ENCODE measurements around the gene PPP6R1.

Gene PPP6R1

DNA sequence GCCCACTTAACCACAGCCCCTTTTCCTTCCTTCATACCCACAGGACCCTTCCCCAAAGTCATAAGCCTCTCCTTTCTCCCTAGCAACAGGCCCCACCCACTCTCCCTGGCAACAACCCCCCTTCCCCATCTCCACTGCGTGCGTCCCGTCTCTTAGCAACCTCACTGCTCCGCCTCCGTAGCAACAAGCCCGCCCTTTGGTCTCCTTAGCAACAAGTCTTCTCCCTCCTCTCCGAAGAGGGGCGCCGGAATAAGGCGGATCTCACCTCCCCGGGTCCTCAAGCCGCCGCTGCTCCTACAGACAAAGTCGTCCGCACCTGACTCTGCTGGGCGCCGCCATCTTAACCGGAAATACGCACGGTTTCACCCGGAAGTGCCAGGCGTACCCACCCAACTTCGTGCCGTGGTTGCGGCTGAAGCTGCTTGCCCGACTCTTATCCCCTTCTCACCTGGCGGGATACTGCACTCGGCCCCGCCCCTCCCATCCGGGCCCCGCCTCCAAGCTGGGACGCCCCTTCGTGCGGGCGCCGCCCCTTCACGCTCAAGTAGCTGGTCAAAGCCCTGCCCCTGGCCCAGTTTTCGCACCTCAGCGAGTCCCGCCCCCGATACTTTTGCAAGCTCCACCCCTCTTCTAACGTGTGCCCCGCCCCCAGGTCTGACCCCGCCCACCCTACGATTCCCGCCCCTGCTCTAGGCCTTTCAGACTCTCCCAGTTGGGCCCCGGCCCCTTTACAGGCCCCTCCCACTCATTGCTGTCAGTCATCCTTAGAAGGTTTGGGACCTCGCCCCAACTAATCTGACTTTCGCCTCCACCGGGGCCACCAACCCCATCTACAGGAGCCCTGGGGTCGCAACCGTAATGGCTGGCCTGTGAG, 21.2 kb upstream of the PPP6R1 start, which contains the start of gene HSPBP1:
TSS of gene HSPBP1 (minus strand) at position 341 of the 874 bp plus-strand sequence. CDS start 502 bp downstream, outside the sequence.
- peak; percentile 93 for DNase-seq (ENCODE audit: low read depth in 2 of 2)

DNA sequence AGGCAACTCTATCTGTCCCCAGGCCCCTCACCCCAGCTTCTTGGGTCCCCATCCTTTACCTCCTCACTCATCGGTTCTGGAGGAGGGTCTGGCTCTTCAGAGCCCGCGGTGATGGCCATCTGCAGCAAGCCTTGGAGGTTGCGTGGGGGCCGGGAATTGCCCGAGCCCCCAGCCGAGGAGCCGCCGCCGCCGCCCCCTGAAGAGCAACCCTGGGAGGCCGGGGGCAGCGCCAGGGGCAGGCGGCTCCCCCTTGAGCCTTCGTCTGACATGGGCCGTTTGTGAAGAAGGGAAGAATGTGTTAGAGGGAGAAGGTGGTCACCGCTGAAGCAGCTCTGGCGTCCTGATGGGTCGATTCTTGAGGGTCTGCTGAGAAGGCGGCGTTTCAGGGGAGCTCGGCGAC, 20.5 kb upstream of the PPP6R1 start:
- DNase-seq (ENCODE audit: low read depth in 2 of 2): no peak

DNA sequence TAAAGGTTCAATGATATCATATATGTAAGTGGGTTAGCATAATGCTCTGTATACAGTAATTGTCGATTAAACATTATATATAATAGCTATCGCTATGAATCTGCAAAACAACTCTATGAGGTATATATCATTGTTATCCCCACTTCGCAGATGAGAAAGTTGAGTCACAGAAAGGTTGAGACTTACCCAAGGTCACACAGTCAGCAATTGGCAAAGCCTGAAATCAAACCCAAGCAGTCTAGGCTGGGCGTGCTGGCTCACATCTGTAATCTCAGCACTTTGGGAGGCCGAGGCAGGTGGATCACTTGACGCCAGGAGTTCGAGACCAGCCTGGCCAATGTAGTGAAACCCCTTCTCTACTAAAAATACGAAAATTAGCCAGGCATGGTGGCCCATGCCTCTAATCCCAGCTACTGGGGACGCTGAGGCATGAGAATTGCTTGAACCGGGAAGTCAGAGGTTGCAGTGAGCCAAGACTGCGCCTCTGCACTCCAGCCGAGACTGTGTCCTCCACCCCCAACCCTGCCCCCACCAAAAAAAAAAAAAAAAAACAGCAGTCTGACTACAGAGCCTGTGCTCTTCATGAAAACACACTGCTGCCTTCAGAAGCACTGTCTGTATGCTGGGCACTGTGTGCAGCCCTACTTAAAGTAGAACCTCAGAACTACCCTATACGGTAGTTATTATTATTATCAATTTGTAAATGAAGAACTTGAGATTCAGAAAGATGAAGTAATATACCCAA, 19.7 kb upstream of the PPP6R1 start:
- no peak for DNase-seq (ENCODE audit: low read depth in 2 of 2)

DNA sequence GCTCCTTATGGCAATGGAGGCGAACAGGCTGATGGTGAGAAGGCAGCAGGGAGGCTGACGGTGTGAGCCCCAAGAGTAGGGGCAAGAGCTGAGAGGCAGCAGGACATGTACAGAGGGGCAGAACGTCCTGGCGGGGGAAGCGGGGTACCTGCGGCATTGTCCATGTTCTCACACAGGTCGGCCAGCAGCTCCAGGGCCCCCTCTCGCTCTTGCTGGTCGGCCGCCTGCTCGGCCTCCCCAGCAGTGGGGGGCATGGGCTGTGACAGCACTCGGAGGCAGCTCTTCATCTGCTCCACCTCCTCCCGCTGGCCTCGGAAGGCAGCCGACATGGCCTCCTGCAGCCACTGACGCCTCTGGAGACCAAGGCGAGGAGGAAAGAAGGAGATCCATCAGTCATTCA, 18.7 kb upstream of the PPP6R1 start:
- no peak for DNase-seq (ENCODE audit: low read depth in 2 of 2)

DNA sequence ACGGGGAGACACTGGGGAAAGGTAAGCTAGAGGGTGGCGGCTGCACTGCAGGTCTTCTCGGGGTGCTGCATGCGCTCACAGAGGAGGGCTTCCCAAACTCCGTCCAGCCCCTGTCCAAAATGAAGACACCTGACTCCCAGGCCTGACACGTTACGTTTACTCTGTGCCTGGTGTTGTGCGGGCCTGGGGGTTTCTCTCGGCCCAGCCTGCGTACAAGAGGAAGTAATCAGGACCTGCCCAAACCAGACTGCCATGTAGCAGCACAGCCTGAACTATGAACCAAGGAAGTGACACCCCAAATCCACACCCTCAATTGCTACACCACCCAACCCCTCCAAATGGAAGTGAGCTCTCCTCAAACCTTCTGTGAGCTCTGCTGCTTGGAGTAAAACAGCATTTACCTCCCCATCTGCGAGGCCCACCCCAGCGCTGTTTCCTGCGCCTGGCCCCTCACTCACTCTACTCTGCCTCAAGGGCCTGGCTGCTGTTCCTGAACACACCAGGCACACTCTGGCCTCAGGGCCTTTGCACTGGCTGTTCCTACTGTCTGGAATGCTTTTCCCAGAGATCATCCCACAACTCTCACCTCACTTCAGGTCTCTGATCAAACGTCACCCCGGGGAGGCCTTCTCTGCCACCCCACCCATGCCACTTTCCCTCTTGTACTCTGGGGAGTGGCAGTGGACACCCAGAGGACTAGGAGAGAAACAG, 18.1 kb upstream of the PPP6R1 start:
- DNase-seq (ENCODE audit: low read depth in 2 of 2): no peak

DNA sequence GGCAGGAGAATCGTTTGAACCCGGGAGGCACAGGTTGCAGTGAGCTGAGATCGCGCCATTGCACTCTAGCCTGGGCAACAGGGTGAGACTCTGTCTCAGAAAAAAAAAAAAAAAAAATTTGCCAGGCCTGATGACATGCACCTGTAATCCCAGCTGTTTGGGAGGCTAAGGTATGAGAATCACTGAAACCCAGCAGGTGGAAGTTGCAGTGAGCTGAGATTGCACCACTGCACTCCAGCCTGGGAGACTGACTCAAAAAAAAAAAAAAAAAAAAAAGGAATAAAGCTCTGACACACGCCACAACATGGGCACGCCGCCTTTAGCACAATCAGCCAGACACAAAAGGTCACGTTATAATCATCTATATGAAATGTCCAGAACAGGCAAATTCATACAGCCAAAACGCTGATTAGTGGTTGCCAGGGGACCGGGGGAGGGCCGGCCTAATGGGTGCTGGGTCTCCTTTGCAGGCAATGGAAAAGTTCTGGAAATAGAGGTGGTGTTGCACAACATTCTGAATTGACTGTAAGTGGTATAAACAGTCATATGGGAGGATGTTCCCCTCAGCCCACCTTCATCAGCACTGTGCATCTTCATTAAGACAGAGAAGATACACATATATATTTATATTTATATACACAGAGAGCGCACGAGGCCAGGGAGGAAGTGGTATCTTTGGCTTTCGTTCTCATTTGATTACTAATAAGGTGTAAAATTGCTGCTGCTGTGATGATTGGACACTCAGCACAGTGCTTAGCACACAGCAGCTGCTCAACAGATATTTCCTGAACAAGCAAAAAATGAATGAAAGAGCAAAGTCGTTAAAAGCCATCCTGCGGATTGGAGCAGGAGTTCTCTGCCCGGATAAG, 17.3 kb upstream of the PPP6R1 start:
- no peak for DNase-seq (ENCODE audit: low read depth in 2 of 2)

DNA sequence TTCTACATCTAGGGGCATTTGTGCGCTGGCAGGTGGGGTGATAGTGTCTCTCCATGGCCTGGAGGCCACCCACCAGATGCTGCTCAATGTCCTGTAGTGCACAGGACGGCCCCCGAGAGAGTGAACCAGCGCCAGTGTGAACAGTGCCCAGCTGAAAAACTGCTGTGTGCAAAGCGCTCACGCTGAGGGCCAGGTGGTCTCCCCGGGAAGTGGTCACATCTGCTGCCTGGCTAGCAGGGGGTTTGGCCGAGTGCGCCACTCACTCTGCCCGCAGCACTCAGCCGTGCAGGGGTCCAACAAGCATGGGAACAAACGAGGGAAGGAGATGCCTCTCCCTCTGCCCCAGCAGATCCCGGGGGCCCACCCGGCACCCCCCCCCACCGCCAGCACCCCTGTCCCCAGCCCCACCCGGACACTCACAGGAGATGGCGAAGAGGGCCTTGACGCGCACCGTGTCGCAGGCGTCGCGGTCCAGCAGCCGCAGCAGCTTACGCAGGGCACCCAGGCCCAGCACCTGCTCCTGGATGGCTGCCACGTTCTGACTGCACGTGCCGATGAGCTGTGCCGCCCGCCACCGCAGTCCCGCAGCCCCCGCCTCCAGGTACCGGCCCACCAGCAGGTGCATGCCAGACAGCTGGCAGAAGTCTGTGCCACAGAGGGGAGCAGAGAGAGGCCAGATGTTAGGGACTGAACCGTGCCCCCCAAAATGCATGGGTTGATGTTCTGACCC, 15.3 kb upstream of the PPP6R1 start:
- DNase-seq (ENCODE audit: low read depth in 2 of 2): no peak

DNA sequence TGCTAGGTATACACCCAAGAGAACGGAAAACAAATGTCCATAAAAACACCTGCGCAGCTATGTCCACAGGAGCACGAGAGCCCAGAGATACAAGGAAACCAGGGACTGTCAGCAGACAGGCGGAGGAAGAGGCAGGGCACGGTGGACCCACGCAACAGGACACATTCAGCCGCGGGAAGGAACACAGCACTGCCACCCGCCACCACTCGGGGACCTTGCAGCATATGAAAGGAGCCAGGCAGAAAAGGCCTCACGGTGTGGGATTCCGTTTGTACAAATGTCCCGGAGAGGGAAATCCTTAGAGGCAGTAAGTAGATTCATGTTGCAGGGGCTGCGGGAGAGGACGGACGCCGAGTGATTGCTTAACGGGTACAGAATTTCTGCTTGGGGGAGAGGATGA, 13.3 kb upstream of the PPP6R1 start:
- DNase-seq (ENCODE audit: low read depth in 2 of 2): no peak

DNA sequence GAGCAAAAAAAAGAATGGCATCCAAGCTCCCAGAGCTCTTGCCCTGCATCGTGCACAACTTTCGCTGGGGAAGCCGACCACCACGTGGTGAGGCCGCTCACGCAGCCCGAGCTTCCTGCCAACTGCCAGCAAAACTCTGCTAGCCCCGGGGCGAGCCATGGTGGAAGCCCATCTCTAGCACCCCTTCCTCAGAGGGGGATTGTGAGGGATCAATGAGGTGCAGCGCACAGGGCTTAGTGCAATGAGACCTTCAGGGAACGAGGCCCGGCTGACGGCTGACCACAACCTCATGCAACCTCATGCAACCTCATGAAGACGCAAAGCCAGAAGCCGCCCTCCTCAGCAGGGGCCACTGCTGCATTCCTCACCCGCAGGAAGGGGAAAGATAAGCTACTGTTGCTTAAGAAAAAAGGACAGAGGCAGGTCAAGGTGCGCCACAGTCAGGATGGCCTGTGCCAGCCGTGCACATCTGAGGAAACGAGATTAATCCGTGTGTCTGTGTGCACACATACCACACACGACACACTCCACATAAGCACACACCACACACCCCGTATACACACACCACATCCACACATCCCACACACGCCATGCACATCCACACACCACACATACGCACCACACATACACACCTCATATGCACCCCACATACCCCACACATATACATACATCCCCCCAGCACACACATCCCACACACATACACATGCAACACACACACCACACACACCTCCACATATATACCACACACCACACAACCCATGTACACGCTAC, 11.5 kb upstream of the PPP6R1 start:
- DNase-seq (ENCODE audit: low read depth in 2 of 2): no peak

DNA sequence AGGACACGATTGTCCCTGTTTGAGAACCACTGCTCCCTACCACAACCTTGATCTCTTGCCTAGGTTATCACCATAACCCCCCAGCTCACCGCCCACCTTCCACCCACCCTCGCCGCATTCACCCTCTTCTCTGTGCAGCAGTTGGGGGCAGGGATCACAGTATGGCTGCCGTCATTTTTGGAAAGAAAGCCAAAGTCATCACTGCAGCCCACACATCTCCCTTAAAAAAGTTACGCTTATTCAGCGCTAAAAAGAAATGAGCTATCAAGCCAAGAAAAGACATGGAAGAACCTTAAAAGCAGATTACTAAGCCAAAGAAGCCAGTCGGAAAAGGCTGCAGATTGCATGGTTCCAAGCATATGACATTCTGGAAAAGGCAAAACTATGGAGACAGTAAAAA, 10.5 kb upstream of the PPP6R1 start:
- no peak for DNase-seq (ENCODE audit: low read depth in 2 of 2)

DNA sequence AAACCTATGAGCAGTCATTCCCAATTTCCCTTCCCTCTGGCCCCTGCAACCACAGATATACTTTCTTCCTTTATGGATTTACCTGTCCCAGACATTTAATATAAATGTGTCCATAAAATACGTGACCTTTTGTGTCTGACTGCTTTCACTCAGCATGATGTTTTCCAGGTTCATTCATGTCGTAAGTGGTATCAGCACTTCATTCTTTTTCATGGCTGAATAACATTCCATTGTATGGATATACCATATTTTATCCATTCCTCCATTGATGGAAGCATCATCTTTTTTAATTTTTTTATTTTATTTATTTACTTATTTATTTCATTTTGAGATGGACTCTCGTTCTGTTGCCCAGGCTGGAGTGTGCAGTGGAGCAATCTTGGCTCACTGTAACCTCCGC, 8.0 kb upstream of the PPP6R1 start:
- no peak for DNase-seq (ENCODE audit: low read depth in 2 of 2)

DNA sequence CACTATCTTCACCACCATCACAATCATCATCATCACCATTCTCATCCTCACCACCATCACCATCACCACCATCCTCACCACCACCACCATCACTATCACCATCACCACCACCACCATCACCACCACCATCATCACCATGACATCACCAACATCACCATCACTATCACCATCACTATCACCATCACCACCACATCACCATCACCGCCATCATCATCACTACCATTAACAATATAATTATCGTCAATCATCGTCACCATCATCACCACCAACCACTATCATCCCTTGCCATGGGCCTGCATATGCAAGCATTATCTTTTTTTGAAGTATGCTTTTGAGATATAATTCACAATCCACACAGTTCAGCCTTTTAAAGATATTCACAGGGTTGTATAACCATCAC, 7.6 kb upstream of the PPP6R1 start:
- no peak for DNase-seq (ENCODE audit: low read depth in 2 of 2)

DNA sequence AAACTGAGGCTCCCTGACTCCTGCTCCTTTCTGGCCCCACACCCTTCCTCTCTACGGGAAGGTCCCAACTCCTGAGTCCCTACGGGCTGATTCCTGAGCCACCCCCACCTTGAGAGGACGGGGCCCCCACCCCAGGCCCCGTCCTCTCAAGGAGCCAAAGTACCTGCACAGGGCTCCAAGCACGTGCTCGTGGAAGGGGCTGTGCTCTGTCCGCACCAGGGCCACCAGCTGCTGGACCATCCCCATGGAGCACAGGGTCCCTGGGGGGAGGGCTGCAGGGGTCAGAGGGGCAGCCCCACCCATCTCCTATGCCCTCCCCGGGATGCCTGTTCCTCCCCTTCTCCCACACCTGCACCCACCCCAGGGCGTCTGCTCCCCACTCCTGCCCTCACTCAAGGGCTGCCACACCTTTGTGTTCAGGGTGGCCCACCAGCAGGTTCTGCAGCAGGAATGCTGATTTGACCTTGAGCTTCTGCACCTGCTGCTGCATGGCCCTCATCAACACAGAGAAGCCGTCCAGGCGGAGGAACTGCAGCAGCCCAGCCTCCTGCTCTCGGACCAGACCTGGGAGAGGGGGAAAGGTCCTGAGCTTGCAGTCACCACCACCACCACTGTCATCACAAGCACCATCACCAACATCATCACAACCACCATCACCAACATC, 7.0 kb upstream of the PPP6R1 start:
- no peak for DNase-seq (ENCODE audit: low read depth in 2 of 2)

DNA sequence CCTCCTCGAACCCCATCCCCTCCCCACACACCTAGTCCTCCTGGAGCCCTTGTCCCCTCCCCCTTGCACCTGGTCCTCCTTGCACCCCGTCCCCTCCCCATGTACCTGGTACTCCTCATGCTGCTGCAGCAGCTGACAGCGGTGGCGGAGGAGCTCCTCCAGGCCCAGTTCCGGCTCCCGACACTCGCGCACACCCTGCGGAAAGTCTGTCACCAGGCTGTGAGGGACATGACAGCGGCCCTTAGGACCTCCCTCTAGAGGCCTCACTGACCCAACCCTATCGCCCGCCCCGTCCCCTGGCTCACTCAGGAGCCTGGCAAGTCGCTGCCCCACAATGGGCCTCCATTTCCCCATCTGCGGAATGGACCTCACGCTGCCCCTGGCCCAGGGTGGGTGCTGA, 6.4 kb upstream of the PPP6R1 start:
- DNase-seq (ENCODE audit: low read depth in 2 of 2): no peak

DNA sequence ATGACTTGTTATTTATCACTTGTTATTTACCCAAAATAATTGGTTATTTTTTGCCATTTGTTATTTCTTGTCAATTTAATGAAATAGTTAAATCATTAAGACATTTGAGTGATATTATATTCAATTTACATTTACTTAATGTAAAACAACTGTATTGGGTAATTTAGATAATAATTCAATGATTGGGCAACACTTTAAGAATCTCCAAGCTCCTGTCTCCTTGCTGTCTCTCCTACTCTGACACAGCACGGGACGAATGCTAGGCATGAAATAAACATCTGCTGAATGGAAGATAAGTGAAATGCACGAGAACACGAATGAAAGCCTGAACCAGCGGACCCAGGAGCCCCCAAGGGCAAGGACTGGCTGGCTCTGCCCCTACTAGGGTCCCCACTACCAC, 5.7 kb upstream of the PPP6R1 start:
- no peak for DNase-seq (ENCODE audit: low read depth in 2 of 2)

DNA sequence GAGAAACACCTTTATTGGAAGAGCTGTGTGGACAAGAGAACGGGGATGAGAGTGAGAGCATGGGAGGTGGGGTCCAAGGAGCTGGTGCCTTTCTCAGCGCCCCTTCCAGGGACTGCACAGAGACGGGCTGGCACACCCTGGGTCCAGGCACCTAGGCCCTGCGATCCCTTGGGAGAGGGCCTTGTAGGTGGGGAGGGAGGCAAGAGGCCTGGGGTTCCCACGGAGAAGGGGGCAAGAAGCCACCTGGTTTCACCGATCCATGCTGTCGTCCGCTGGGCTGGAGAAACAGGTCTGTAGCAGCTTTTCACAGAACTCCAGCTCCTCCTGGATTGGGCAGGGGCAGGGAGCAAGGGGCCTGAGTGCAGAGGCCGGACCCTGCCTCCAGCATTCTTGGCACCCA, 3.5 kb upstream of the PPP6R1 start:
- DNase-seq (ENCODE audit: low read depth in 2 of 2): no peak

DNA sequence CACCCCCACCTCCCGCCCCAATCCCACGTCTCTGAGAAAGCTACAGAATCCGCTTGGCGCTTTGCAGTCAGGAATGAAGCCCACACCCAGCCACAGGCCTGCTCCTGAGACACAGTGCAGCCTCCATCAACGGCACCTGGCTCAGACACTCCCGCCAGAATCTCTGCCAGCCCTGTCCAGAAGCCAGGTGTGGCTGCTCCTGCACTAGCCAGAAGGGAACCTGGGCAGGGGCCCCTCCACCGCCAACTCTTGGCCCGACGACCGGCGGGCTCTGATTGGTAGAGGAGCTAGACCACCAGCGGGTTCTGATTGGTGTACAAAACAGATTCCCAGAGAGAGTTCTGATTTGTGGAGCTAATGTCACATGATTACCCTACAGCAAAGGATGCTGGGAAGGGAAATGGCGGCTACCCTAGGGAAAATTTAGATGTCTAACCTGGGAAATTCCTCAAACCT, 2.9 kb upstream of the PPP6R1 start:
- DNase-seq (ENCODE audit: low read depth in 2 of 2): no peak

DNA sequence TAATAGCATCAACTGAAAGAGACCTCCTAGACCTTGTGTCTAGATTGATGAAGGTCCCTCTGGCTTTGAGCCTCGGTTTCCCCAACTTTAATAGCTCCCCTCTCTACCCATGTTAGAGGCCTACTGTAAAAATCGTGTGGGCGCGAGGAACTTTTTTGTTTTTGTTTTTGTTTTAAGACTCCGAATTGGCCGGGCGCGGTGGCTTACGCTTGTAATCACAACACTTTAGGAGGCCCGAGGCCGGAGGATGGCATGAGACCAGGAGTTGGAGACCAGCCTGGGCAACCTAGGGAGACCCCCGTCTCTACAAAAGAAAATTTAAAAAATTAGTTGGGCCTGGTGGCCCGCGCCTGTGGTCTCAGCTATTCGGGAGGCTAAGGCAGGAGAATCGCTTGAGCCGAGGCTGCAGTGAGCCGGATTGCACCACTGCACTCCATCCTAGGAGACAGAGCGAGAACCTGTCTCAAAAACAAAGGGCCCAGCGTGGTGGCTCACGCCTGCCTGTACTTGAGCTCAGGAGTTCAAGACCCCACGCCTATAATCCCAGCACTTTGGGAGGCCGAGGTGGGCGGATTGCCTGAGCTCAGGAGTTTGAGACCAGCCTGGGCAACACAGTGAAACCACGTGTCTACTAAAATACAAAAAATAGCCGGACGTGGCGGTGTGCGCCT, 858 bp upstream of the PPP6R1 start:
- no peak for DNase-seq (ENCODE audit: low read depth in 2 of 2)

DNA sequence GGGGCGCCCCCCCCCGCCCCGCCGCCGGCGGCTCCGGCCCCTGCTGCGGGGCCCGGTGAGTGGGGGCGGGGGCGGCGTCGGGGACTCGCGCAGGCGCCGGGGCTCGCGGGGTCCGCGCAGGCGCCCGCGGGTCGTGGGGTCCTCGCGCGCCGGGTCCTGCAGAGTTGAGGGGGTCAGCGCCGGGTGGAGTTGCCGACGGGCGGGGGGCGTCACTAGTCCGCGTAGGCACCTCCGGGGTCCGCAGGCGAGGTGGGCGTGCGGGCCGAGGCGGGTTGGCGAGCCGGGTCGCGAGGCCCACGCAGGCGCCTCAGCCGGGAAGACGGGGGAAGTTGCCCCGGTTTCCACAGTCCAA, 365 bp downstream of the PPP6R1 start:
- peak in 1 of 2 experiments; percentile 38 for DNase-seq (ENCODE audit: low read depth in 2 of 2)
